HUES48 (cell line): ENCODE data around the gene SREBF2.

Experiments used
- H3K27ac ChIP-seq: one replicate; pipeline ENCODE4 v1.7.0; 2013; ENCODE audit warnings: low read depth, low read length, inconsistent platforms
- H3K27me3 ChIP-seq: 2 replicates; pipeline ENCODE4 v1.6.1; 2013; ENCODE audit warnings: mild to moderate bottlenecking, low read length; ENCODE audit not compliant: control insufficient read depth, insufficient read depth
- H3K36me3 ChIP-seq: 2 replicates; pipeline ENCODE4 v1.6.1; 2013; ENCODE audit warnings: low read length; ENCODE audit not compliant: control insufficient read depth, insufficient read depth
- H3K4me1 ChIP-seq: 2 replicates; pipeline ENCODE4 v1.6.1; 2013; ENCODE audit warnings: mild to moderate bottlenecking, low read length; ENCODE audit not compliant: control insufficient read depth, insufficient read depth
- H3K4me3 ChIP-seq: 2 replicates; pipeline ENCODE4 v1.5.1; 2013; ENCODE audit warnings: mild to moderate bottlenecking, low read depth, low read length
- H3K9ac ChIP-seq: 2 replicates; pipeline ENCODE4 v1.6.1; 2013; ENCODE audit warnings: mild to moderate bottlenecking, low read depth, low read length, moderate library complexity
- H3K9me3 ChIP-seq: 2 replicates; pipeline ENCODE4 v1.6.1; 2013; ENCODE audit warnings: low read length; ENCODE audit not compliant: control insufficient read depth, insufficient read depth

The SREBF2 gene

GRCh38 chr22:41928593-41929417, 95.9 kb downstream of the SREBF2 start:
- Histone ChIP-seq H3K9me3 (no peaks in the 10 kb centered on the region), H3K27me3 (peaks cover 40% of the 10 kb centered on the region), H3K27ac (no peak overlapping the region), H3K9ac (no peak overlapping the region), H3K4me1 (no peaks in the 10 kb centered on the region; the same call in 1 of the 2 replicates), H3K4me3 (no peak overlapping the region), H3K36me3 (no peaks in the 10 kb centered on the region)

GRCh38 chr22:41929418-41929810, 96.5 kb downstream of the SREBF2 start:
- H3K36me3 ChIP-seq: no peaks in the 10 kb centered on the region
- no peaks in the 10 kb centered on the region; the same call in 1 of the 2 replicates for H3K4me1 ChIP-seq
- no peaks in the 10 kb centered on the region for H3K9me3 ChIP-seq
- H3K9ac ChIP-seq: no peak overlapping the region
- no peak overlapping the region for H3K4me3 ChIP-seq
- peaks cover 38% of the 10 kb centered on the region for H3K27me3 ChIP-seq
- H3K27ac ChIP-seq: no peak overlapping the region

GRCh38 chr22:41931701-41932269, 98.9 kb downstream of the SREBF2 start:
- Histone ChIP-seq H3K27ac (no peak overlapping the region), H3K27me3 (peaks cover 18% of the 10 kb centered on the region), H3K4me3 (no peak overlapping the region), H3K9me3 (no peaks in the 10 kb centered on the region), H3K9ac (no peak overlapping the region), H3K4me1 (no peaks in the 10 kb centered on the region), H3K36me3 (0 out of 2 replicates have a peak, but pooled peaks cover 3% of the 10 kb centered on the region)

GRCh38 chr22:41932353-41932752, 99.4 kb downstream of the SREBF2 start:
- Histone ChIP-seq H3K4me1 (no peaks in the 10 kb centered on the region), H3K36me3 (peaks cover 3% of the 10 kb centered on the region; the same call in 1 of the 2 replicates), H3K9ac (no peak overlapping the region), H3K4me3 (no peak overlapping the region), H3K9me3 (no peaks in the 10 kb centered on the region), H3K27ac (no peak overlapping the region), H3K27me3 (peaks cover 13% of the 10 kb centered on the region)

DNA sequence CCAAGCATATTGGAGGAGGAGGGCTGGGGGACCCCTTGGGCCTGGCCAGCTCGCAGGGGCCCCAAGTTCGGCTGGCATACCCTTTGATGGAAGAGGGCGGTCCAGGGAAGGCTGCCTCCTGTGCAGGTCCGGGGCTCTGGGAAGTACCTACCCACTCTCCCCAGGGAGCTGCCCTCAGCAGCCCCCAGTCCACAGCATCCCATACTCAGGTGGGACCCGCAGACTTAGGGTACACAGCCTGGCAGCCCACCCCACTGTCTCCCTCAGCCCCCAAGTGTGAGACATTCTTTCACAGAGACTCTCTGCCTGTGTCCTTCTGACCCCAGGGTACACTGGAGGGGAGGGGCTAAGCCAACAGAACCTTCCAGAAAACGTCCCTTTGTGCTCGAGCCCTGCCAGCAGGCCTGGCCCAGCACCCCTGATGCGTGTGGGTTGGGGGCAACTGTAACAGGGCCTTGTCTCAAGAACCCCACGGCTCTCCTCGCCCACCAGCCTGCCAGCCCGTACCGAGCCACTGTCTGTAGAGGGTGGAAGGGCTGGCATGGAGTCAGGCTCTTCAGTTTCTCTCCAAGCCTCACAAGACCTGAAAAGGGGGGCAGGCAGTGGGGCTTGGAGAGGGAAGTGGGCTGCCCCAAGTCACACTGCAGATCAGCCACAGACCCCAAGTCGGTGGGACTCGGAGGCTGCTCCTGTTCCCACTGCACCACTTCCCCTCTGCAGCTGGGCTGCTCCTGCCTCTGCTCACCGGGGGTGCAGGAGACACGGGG, 100.7 kb downstream of the SREBF2 start:
- H3K27ac ChIP-seq: no peak overlapping the region
- peaks cover 2% of the 10 kb centered on the region; the same call in 1 of the 2 replicates for H3K27me3 ChIP-seq
- no peaks in the 10 kb centered on the region for H3K4me1 ChIP-seq
- no peak overlapping the region for H3K4me3 ChIP-seq
- peaks cover 12% of the 10 kb centered on the region for H3K36me3 ChIP-seq
- H3K9ac ChIP-seq: no peak overlapping the region
- H3K9me3 ChIP-seq: no peaks in the 10 kb centered on the region

GRCh38 chr22:41934284-41935014, 101.5 kb downstream of the SREBF2 start:
- no peak overlapping the region for H3K27ac ChIP-seq
- H3K9me3 ChIP-seq: no peaks in the 10 kb centered on the region
- H3K4me1 ChIP-seq: no peaks in the 10 kb centered on the region
- no peaks in the 10 kb centered on the region for H3K27me3 ChIP-seq
- H3K4me3 ChIP-seq: no peak overlapping the region
- H3K36me3 ChIP-seq: peaks cover 20% of the 10 kb centered on the region
- H3K9ac ChIP-seq: no peak overlapping the region

DNA sequence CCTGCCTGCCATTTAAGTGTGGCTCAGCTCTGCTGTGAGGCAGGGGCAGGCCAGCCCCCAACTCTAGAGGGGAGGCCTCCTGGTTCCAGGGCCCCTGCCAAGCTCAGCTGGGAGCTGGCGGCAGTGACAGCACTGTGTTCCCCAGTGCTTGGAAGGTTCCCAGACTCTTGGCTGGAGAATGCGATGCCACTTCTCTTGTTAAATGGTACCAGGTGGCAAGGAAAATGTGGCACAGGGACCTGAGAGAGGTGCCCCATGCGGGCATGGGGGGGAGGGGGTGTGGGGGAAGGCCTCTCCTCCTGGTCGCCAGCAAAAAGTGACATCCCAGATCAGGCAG, 102.1 kb downstream of the SREBF2 start:
- H3K4me1 ChIP-seq: no peaks in the 10 kb centered on the region

DNA sequence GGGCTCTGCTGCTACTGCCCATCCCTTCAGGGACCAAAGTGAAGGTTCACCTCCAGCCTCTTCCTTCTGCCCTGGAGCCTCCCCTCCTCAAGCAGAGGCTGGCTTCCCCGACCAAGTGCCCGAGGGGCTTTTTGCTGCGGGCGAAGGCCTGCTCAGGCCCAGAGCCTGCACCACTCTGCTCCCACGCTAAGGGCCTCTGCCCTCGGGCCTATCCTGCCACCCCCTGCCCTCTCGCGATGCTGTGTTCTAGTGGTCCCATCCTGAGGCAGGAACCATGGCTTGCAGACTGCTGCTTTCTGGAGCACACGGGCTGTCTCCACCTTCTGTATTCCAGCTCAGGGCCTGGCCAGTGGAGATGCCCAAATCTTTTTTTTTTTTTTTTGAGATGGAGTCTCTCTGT, 102.6 kb downstream of the SREBF2 start:
- Histone ChIP-seq H3K36me3 (peaks cover 22% of the 10 kb centered on the region), H3K4me3 (no peak overlapping the region), H3K4me1 (no peaks in the 10 kb centered on the region), H3K27ac (no peak overlapping the region), H3K9me3 (no peaks in the 10 kb centered on the region), H3K9ac (no peak overlapping the region), H3K27me3 (no peaks in the 10 kb centered on the region)

More for the DNA sequence above, 102.1 kb downstream of the SREBF2 start:
- Histone ChIP-seq H3K4me3 (no peak overlapping the region), H3K27ac (no peak overlapping the region), H3K27me3 (no peaks in the 10 kb centered on the region), H3K36me3 (peaks cover 21% of the 10 kb centered on the region), H3K9ac (no peak overlapping the region), H3K9me3 (no peaks in the 10 kb centered on the region)

DNA sequence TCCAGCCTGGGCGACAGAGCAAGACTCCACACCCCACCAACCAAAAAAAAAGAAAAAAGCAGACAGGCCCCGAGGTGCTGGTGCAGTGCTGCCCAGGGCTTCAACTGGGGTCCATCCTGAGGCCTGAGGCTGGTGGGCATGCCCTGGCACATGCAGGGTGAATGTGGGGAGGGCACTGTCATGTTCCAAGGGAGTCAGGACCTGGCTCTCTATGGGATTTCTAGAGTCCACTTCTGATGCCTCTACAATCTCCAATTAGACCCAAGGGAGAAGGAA, 103.9 kb downstream of the SREBF2 start:
- no peak overlapping the region for H3K27ac ChIP-seq
- no peak overlapping the region for H3K9ac ChIP-seq
- H3K4me1 ChIP-seq: no peaks in the 10 kb centered on the region
- H3K27me3 ChIP-seq: no peaks in the 10 kb centered on the region
- peaks cover 34% of the 10 kb centered on the region for H3K36me3 ChIP-seq
- H3K4me3 ChIP-seq: no peak overlapping the region
- H3K9me3 ChIP-seq: no peaks in the 10 kb centered on the region

GRCh38 chr22:41939981-41940831, 107.3 kb downstream of the SREBF2 start:
- Histone ChIP-seq H3K4me3 (no peak overlapping the region), H3K9ac (no peak overlapping the region), H3K27me3 (no peaks in the 10 kb centered on the region), H3K36me3 (peaks cover 61% of the 10 kb centered on the region), H3K27ac (no peak overlapping the region), H3K9me3 (no peaks in the 10 kb centered on the region), H3K4me1 (no peaks in the 10 kb centered on the region)
